Endothelial cell of umbilical vein (primary cell): ENCODE results near the gene SLC8A1. TPM values are rescaled to one million over a fixed set of nuclear protein-coding genes. Genes with fewer than 3 reads are reported as not detected.

ENCODE experiments used
- BruUV-seq: library from RNA; stranded (reverse); fragments of 400-500 nt; replicated peaks from 2 replicates; lab custom pipeline; 2021; lab: Mats Ljungman, UMichigan
- CTCF ChIA-PET: fragments of 300-600, 350-600 bp; sonication (Branson Sonifier 250); formaldehyde crosslinking; loops from one replicate; lab custom pipeline; 2021; ENCODE audit warnings: antibody characterized with exemption, inconsistent platforms; lab: Charles Lee
- POLR2A ChIA-PET: fragments of 300-600, 350-600 bp; sonication (Branson Sonifier 250); formaldehyde crosslinking; loops from one replicate; lab custom pipeline; 2021; ENCODE audit warnings: antibody characterized with exemption, inconsistent platforms; lab: Charles Lee
- DNase-seq: peaks from one replicate; pipeline ENCODE4 v3.0.0-alpha.2; 2011; ENCODE audit warnings: low read depth, low spot score
- FAIRE-seq: peaks from 2 replicates; lab custom pipeline; 2011; peaks lifted over from hg19 to GRCh38; lab: Jason Lieb, UNC
- H2AFZ ChIP-seq: 2 replicates; pipeline ENCODE4 v1.6.0; 2012; ENCODE audit warnings: low read depth, low read length, control low read depth, inconsistent platforms
- H3K27ac ChIP-seq: 2 replicates; pipeline ENCODE4 v1.5.1; 2011; ENCODE audit warnings: low read depth, mild to moderate bottlenecking, control low read depth, low read length, moderate library complexity; ENCODE audit not compliant: insufficient read depth
- H3K27me3 ChIP-seq, 2 experiments: 2 replicates each; pipeline versions ENCODE4 v1.6.0 to v1.6.1; 2011; ENCODE audit warnings: low read length in 2 of 2, mixed read lengths in 1 of 2; ENCODE audit not compliant: control insufficient read depth in 2 of 2, insufficient read depth in 2 of 2
- H3K36me3 ChIP-seq, 2 experiments: 2 replicates in 1 of 2; 3 replicates in 1 of 2; pipeline ENCODE4 v1.5.1; 2011; ENCODE audit warnings: low read length in 2 of 2, mild to moderate bottlenecking in 1 of 2, moderate library complexity in 1 of 2; ENCODE audit not compliant: control insufficient read depth in 2 of 2, insufficient read depth in 2 of 2; ENCODE audit errors: extremely low read depth in 1 of 2
- H3K4me1 ChIP-seq: 3 replicates; pipeline ENCODE4 v1.5.1; 2011; ENCODE audit warnings: mild to moderate bottlenecking, low read length; ENCODE audit not compliant: control insufficient read depth, insufficient read depth; ENCODE audit errors: extremely low read depth
- H3K4me2 ChIP-seq: 2 replicates; pipeline ENCODE4 v1.6.1; 2011; ENCODE audit warnings: low read length, control low read depth, mixed read lengths; ENCODE audit not compliant: insufficient read depth
- H3K4me3 ChIP-seq, 3 experiments: fragments of 200-600 bp in 1 of 3; sonication (generic), shearing (Covaris generic) in 1 of 3; replicated peaks in 1 of 3; 2 replicates each; pipeline ENCODE4 v1.5.1; 2011 to 2016; ENCODE audit warnings: control low read depth in 3 of 3, low read length in 3 of 3, mild to moderate bottlenecking in 2 of 3, inconsistent platforms in 1 of 3, low read depth in 1 of 3, moderate library complexity in 1 of 3; ENCODE audit not compliant: insufficient read depth in 1 of 3
- H3K79me2 ChIP-seq: 2 replicates; pipeline ENCODE4 v1.6.0; 2012; ENCODE audit warnings: low read length, inconsistent platforms; ENCODE audit not compliant: control insufficient read depth, insufficient read depth
- H3K9ac ChIP-seq: replicated peaks from 2 replicates; pipeline ENCODE3; 2011; ENCODE audit warnings: low read length, control low read depth; ENCODE audit not compliant: insufficient read depth; ENCODE audit errors: extremely low read depth
- H3K9me1 ChIP-seq: replicated peaks from 3 replicates; pipeline ENCODE4 v1.6.0; 2011; ENCODE audit warnings: mild to moderate bottlenecking, low read length; ENCODE audit not compliant: control insufficient read depth, insufficient read depth; ENCODE audit errors: extremely low read depth
- H3K9me3 ChIP-seq: replicated peaks from 2 replicates; pipeline ENCODE4 v1.5.1; 2012; ENCODE audit warnings: low read length, inconsistent platforms; ENCODE audit not compliant: control insufficient read depth, insufficient read depth
- H4K20me1 ChIP-seq: replicated peaks from 2 replicates; pipeline ENCODE3; 2011; ENCODE audit warnings: mild to moderate bottlenecking, low read length; ENCODE audit not compliant: control insufficient read depth, insufficient read depth; ENCODE audit errors: extremely low read depth
- CTCF ChIP-seq, 2 donors: IDR thresholded peaks; 1 replicate in 1 of 2; 2 replicates in 1 of 2; pipeline ENCODE4 v1.5.1; 2011; ENCODE audit warnings: low read length in 2 of 2, mild to moderate bottlenecking in 2 of 2, moderate library complexity in 2 of 2, control low read depth in 1 of 2, inconsistent platforms in 1 of 2, low read depth in 1 of 2; ENCODE audit not compliant: insufficient read depth in 1 of 2; ENCODE audit errors: extremely low read depth in 1 of 2
- FOS ChIP-seq: IDR thresholded peaks from 2 replicates; pipeline ENCODE4 v1.6.1; 2011; ENCODE audit warnings: mild to moderate bottlenecking, low read length, moderate library complexity, borderline replicate concordance; ENCODE audit not compliant: insufficient read depth
- MAX ChIP-seq: IDR thresholded peaks from 2 replicates; pipeline ENCODE4 v1.6.1; 2011; ENCODE audit not compliant: insufficient read depth, insufficient read length
- MYC ChIP-seq: IDR thresholded peaks from one replicate; pipeline ENCODE4 v1.6.1; 2011; ENCODE audit warnings: mild to moderate bottlenecking, low read depth, low read length
- dilution Hi-C: fragments of 300-500 bp; cut with MboI; formaldehyde crosslinking; loops from one replicate; pipeline ENCODE4 v1.15.0; 2019; ENCODE audit warnings: low sequenced_read_pairs; ENCODE audit not compliant: extremely low pct_ligation_motif_present
- intact Hi-C: fragments of 100-400 bp; cut with micrococcal nuclease; formaldehyde crosslinking; loops from one replicate; pipeline ENCODE4 v1.10.0; 2022
- polyA plus RNA-seq, 4 experiments: library from polyadenylated mRNA; depleted of rRNA in 3 of 4; stranded (reverse) in 3 of 4; unstranded in 1 of 4; fragments of >200 nt; gene quantifications; 2 replicates each; pipeline versions ENCODE4 v1.2.1 to v1.2.3, GENCODE V29; 2011 to 2012; ENCODE audit warnings: missing spikeins in 1 of 4
- total RNA-seq: library from RNA; stranded (reverse); gene quantifications from 2 replicates; pipeline ENCODE4 v1.2.3, GENCODE V29; 2021

Gene SLC8A1
- total and polyA plus RNA-seq, 2 donors (not counting 3 experiments of a cell fraction or from before 2014, with no cell fraction given), result 0.19 to 1.8 TPM

- CTCF ChIA-PET, result interaction anchor here (0.9 kb wide), 1 partner anchor 8 kb away, joined by 3 read pairs; no protein-coding TSS in a partner anchor
- no peaks in the 10 kb centered on the region for H3K9me3 ChIP-seq
- H3K4me1 ChIP-seq, result no peaks in the 10 kb centered on the region
- no peak overlapping the region for H3K27ac ChIP-seq
- no peak overlapping the region for H3K9ac ChIP-seq
- H3K9me1 ChIP-seq, result no peaks in the 10 kb centered on the region
- H3K4me2 ChIP-seq, result no peak overlapping the region
- H3K36me3 ChIP-seq, result no peaks in the 10 kb centered on the region
- dilution Hi-C loops (no loop called here), intact Hi-C loops (no loop called here)
- H3K27me3 ChIP-seq, result no peaks in the 10 kb centered on the region
- BruUV-seq, result no TSS peak
- DNase-seq, result no peak
- H3K79me2 ChIP-seq, result no peaks in the 10 kb centered on the region
- no peak for FAIRE-seq
- POLR2A ChIA-PET, result no interaction called here
- H4K20me1 ChIP-seq, result no peaks in the 10 kb centered on the region
- no peak overlapping the region for H2AFZ ChIP-seq
- no peak for TF ChIP-seq MAX
- H3K4me3 ChIP-seq, result no peak overlapping the region
These were observed 14.5 kb upstream of the SLC8A1 start for GRCh38 chr2:40466332-40466906.

GRCh38 chr2:40463112-40463511, 11.2 kb upstream of the SLC8A1 start:
- H2AFZ ChIP-seq, result no peak overlapping the region
- no peaks in the 10 kb centered on the region for H3K4me1 ChIP-seq
- H3K9ac ChIP-seq, result no peak overlapping the region
- no TSS peak for BruUV-seq
- no peaks in the 10 kb centered on the region for H3K9me1 ChIP-seq
- H3K9me3 ChIP-seq, result no peaks in the 10 kb centered on the region
- no peaks in the 10 kb centered on the region for H3K36me3 ChIP-seq
- TF ChIP-seq MYC (no peak), CTCF (IDR thresholded peaks at IDR 0.05; ENCODE audit: extremely low read depth in 1 of 2, insufficient read depth in 1 of 2, low read depth in 1 of 2, low read length in 2 of 2) (no peak), FOS (no peak)
- no peaks in the 10 kb centered on the region for H3K27me3 ChIP-seq
- no peak overlapping the region for H3K4me3 ChIP-seq
- POLR2A ChIA-PET, result no interaction called here
- no peaks in the 10 kb centered on the region for H4K20me1 ChIP-seq
- peak; percentile 34 for DNase-seq
- intact Hi-C loops (no loop called here), dilution Hi-C loops (no loop called here)
- no peaks in the 10 kb centered on the region for H3K79me2 ChIP-seq
- H3K27ac ChIP-seq, result no peak overlapping the region
- no peak overlapping the region for H3K4me2 ChIP-seq
- CTCF ChIA-PET, result interaction anchor here (0.8 to 1.3 kb wide), 2 partner anchors 9 to 12 kb away, joined by 3 to 4 read pairs; no protein-coding TSS in a partner anchor
- no peak for FAIRE-seq
